HL-60 (cell line): ENCODE measurements around the gene GAREM1.

Experiments
- DNase-seq, 2 experiments: peaks; one replicate each; pipeline ENCODE4 v3.0.0-alpha.2; 2010 to 2020; ENCODE audit warnings: low read depth in 1 of 2, low spot score in 1 of 2
- H3K27ac ChIP-seq: fragments of 250-450 bp; sonication (Bioruptor Pico); replicated peaks from 2 replicates; pipeline ENCODE4 v1.5.1; 2020; ENCODE audit warnings: mild to moderate bottlenecking, moderate library complexity
- H3K27me3 ChIP-seq: fragments of 250-450 bp; sonication (Bioruptor Pico); 2 replicates; pipeline ENCODE4 v1.5.1; 2021; ENCODE audit warnings: mild to moderate bottlenecking, moderate library complexity; ENCODE audit not compliant: insufficient read depth, poor library complexity, severe bottlenecking
- H3K4me3 ChIP-seq: replicated peaks from 2 replicates; pipeline ENCODE4 v1.5.1; 2011; ENCODE audit warnings: mild to moderate bottlenecking, control low read depth, low read length; ENCODE audit not compliant: insufficient read depth
- GABPA ChIP-seq: IDR thresholded peaks from 2 replicates; pipeline ENCODE4 v1.6.1; 2012; ENCODE audit warnings: low read depth
- POLR2AphosphoS5 ChIP-seq: IDR thresholded peaks from 2 replicates; pipeline ENCODE4 v1.6.1; 2012; ENCODE audit warnings: low read depth
- SPI1 ChIP-seq: IDR thresholded peaks from 2 replicates; pipeline ENCODE4 v1.6.1; 2012; ENCODE audit warnings: low read depth, mild to moderate bottlenecking, borderline replicate concordance
- TF ChIP-seq, protein P1 (sequence below): IDR thresholded peaks from 2 replicates; pipeline ENCODE4 v1.6.1; 2012; ENCODE audit warnings: low read depth; ENCODE audit not compliant: insufficient replicate concordance
- TF ChIP-seq, protein P2 (sequence below): IDR thresholded peaks from one replicate; pipeline ENCODE4 v1.5.1; 2011; ENCODE audit warnings: low read length, control low read depth, inconsistent platforms; ENCODE audit not compliant: insufficient read depth

Gene GAREM1

DNA sequence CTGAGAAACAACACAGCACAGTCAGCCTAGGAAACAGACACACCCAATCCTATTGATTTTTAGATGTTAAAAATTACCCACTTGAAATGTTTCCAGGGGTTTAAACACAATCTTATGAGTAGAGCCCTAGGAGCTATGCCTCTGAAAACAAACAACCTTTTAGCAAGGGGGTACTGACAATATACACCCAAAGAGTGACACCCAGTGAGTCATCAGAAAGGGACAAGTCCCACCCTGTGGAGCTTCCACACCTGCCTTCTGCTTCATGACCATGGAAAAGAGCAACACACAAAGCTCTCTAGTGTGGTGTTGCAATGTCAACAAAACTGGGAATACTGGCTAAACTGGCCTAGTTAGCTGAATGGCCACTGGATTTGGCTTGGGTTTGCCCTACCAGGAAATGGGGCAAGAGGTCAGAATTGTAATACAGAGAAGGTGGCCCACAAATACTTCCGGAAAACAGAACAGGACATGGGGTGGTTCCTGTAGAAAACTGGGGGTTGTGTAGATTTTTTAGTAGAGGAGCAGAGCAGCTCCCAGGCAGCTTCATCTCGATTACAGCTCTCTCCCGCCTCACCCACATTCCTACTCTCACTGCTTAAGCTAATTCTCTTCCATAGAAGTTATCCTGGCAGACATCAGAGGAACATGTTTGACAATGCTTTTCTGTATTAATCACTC lies 98.2 kb downstream of the GAREM1 start:
- Histone ChIP-seq H3K4me3 (no peak overlapping the region), H3K27me3 (peaks cover 2% of the 10 kb centered on the region), H3K27ac (no peak overlapping the region)
- no peak for TF ChIP-seq GABPA
- no peak for DNase-seq

- DNase-seq = no peak
- Histone ChIP-seq H3K27ac (no peak overlapping the region), H3K27me3 (peaks cover 2% of the 10 kb centered on the region), H3K4me3 (no peak overlapping the region)
- no peak for TF ChIP-seq GABPA
- TF ChIP-seq SPI1 = no peak
- TF ChIP-seq, protein P1, sequence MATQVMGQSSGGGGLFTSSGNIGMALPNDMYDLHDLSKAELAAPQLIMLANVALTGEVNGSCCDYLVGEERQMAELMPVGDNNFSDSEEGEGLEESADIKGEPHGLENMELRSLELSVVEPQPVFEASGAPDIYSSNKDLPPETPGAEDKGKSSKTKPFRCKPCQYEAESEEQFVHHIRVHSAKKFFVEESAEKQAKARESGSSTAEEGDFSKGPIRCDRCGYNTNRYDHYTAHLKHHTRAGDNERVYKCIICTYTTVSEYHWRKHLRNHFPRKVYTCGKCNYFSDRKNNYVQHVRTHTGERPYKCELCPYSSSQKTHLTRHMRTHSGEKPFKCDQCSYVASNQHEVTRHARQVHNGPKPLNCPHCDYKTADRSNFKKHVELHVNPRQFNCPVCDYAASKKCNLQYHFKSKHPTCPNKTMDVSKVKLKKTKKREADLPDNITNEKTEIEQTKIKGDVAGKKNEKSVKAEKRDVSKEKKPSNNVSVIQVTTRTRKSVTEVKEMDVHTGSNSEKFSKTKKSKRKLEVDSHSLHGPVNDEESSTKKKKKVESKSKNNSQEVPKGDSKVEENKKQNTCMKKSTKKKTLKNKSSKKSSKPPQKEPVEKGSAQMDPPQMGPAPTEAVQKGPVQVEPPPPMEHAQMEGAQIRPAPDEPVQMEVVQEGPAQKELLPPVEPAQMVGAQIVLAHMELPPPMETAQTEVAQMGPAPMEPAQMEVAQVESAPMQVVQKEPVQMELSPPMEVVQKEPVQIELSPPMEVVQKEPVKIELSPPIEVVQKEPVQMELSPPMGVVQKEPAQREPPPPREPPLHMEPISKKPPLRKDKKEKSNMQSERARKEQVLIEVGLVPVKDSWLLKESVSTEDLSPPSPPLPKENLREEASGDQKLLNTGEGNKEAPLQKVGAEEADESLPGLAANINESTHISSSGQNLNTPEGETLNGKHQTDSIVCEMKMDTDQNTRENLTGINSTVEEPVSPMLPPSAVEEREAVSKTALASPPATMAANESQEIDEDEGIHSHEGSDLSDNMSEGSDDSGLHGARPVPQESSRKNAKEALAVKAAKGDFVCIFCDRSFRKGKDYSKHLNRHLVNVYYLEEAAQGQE = no peak
- no peak for TF ChIP-seq POLR2AphosphoS5
- TF ChIP-seq, protein P2, sequence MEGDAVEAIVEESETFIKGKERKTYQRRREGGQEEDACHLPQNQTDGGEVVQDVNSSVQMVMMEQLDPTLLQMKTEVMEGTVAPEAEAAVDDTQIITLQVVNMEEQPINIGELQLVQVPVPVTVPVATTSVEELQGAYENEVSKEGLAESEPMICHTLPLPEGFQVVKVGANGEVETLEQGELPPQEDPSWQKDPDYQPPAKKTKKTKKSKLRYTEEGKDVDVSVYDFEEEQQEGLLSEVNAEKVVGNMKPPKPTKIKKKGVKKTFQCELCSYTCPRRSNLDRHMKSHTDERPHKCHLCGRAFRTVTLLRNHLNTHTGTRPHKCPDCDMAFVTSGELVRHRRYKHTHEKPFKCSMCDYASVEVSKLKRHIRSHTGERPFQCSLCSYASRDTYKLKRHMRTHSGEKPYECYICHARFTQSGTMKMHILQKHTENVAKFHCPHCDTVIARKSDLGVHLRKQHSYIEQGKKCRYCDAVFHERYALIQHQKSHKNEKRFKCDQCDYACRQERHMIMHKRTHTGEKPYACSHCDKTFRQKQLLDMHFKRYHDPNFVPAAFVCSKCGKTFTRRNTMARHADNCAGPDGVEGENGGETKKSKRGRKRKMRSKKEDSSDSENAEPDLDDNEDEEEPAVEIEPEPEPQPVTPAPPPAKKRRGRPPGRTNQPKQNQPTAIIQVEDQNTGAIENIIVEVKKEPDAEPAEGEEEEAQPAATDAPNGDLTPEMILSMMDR = no peak
Observed at GRCh38 chr18:32372047-32372380, 98.7 kb downstream of the GAREM1 start.

DNA sequence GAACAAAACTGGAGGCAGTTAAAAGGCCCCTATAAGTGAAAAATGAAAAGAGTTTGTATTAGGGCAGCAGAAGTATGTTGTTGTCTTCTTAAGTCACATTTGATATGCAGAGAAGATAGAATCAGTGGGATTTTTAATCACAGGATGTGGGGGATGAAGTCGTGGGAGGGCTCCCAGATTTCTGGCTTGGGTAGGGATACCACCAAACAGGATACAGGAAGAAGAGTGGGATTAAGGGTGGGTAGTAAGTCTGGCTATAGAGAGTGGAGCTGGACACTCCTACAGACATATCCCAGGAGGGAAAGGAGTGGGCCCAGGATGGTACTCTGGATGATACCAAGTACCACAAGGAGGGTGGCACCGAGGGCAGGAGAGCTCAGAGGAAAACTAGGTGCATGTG lies 99.3 kb downstream of the GAREM1 start:
- TF ChIP-seq GABPA (no peak), SPI1 (no peak), POLR2AphosphoS5 (no peak)
- TF ChIP-seq, protein P1 = no peak
- TF ChIP-seq, protein P2 = no peak
- no peak overlapping the region for H3K27ac ChIP-seq
- DNase-seq = no peak
- H3K27me3 ChIP-seq = peaks cover 2% of the 10 kb centered on the region
- H3K4me3 ChIP-seq = no peak overlapping the region

DNA sequence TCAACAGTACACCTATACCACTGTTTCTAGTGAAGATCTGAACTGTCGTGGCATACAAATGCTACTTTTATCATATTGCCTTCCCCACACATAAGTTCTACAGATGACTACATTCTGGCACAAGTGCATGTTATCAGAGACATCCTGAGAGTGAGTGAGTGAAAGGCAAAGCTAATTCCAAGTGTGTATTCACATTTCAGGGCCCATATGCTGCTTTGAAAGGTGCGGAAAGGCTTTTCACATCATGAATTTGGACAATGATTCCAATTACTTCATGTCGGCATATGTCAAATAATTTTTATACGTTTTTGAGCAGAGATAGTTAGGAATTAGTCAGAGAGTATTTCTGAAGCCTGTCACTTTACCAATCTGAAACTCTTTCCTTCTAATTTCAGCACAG lies 101.7 kb downstream of the GAREM1 start:
- H3K4me3 ChIP-seq = no peak overlapping the region
- TF ChIP-seq GABPA (no peak), SPI1 (no peak), POLR2AphosphoS5 (no peak)
- TF ChIP-seq, protein P1 = no peak
- TF ChIP-seq, protein P2 = no peak
- DNase-seq = no peak
- H3K27ac ChIP-seq = no peak overlapping the region
- peaks cover 2% of the 10 kb centered on the region for H3K27me3 ChIP-seq
